GM21390 (cell line): ENCODE results near the gene RERE.
"Not testable (repeated sequence)": the region's sequence is repeated elsewhere in the genome, so short reads cannot be mapped to it uniquely, and the experiment has no call there.

Experiments used
- ATAC-seq: cut with Tn5 transposase; IDR thresholded peaks from one replicate; pipeline ENCODE4 v1.9.1; 2021; ENCODE audit not compliant: unreplicated experiment

RERE gene

DNA sequence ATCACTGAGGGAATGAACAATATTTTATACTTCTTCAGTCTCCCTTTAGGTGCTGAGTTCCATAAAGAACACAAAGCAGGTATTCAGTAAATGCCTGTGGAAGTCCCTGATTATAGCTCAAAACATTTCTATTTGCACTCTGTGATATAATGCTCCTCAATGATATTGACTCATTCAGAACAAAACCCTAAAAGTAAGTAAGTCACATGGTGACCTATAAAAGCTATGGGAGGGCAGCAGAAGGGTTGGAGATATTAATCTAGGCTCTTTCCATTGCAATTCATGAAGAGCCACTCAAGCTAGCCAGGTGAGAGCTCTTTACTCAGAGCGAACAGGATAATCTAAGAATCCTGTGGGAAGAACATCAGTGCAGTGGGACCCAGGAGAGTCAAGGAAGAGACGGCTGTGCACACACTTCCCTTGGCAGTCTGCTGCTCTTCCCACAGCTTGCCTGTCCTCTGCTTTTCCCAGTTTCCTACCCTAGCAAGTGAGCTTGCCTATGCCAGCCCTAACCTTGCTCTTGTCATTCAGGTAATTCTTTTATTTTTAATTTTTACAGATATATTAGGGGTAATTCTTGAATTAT, 197.4 kb downstream of the RERE start:
- ATAC-seq = not testable (repeated sequence)

DNA sequence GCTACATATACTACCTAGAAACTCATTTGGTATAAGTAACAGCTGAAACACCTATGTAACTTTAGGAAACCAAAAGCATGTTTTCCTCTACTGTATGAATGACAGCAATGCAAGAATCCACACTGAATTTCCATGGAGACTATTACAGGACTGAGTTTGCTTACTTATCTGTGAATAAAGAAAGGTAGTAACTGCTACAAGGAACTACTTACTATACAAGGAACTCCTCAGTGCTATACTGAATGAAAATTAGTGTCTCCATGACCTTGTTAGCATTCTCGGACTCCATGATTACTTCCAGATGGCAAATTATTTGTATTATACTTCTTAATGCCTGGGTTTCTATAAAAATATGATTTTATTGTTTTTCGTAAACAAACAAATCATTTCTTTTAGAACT, 198.0 kb downstream of the RERE start:
- ATAC-seq = not testable (repeated sequence)

DNA sequence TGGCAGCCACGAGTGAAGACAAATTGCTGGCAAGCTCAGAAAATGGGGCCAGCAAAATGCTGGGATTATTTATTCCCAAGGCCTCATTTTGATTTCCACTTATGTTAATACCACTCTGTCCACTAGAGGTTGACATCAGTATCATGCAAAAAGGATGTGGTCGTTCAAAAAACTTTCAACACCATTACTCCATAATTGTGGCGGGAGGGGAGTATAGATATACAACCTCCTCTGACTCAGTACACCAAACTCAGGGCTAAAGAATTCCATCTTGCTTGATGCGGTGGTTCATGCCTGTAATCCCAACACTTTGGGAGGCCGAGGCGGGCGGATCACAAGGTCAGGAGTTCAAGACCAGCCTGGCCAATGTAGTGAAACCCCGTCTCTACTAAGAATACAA, 200.6 kb downstream of the RERE start:
- ATAC-seq = not testable (repeated sequence)

DNA sequence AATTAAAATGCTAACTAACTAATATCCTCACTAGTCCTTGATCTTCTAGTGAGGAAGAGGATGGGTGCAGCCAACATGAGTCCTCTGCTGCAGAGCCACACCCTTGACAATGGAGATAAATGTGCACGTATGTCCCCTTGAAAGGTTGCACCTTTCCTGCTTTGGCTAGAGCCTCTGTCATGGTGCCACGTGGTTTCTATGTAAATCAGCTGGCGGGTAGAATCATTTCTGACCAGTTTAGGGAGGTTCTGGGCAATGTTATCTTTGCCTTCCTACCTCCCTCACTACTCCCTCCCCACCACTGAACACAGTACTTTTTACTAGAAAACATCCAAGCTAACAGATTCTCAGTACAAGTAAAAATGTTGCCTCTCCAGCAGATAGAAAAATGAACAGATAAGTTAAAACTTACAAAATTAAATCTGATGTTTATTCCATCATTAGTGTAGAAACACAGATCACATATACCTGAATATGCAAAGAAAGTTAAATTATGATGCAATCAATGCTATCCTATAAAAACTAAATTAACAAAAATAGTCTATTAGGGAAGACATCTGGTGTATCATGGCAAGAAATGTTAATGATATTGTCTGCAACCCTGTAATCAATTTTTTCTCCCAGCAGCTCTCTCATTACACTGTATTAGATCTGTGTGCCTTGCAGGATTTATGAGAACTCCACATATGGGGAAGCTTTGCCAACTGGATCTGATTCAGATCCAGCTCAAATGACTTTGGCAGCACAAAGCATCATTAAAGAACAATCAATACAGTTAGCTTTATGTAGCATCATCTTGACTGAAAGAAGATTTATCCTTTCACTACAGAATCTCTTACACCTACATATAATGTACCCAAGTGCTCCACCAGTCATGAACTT, 205.6 kb downstream of the RERE start:
- ATAC-seq = not testable (repeated sequence)

DNA sequence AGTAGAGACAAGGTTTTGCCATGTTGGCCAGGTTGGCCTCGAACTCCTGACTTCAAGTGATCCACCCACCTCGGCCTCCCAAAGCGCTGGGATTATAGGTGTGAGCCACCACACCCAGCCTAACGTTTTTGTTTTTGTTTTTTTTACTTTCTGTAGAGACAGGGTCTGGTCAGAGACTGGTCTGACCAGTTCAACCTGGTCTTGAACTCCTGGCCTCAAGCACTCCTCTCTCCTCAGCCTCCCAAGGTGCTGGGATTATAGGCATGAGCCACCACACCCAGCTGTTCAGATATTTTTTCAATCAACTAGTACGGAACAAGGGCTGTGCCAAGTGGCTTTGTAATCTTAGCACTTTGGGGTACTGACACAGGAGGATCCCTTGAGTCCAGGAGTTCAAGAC, 209.5 kb downstream of the RERE start:
- no peak for ATAC-seq

DNA sequence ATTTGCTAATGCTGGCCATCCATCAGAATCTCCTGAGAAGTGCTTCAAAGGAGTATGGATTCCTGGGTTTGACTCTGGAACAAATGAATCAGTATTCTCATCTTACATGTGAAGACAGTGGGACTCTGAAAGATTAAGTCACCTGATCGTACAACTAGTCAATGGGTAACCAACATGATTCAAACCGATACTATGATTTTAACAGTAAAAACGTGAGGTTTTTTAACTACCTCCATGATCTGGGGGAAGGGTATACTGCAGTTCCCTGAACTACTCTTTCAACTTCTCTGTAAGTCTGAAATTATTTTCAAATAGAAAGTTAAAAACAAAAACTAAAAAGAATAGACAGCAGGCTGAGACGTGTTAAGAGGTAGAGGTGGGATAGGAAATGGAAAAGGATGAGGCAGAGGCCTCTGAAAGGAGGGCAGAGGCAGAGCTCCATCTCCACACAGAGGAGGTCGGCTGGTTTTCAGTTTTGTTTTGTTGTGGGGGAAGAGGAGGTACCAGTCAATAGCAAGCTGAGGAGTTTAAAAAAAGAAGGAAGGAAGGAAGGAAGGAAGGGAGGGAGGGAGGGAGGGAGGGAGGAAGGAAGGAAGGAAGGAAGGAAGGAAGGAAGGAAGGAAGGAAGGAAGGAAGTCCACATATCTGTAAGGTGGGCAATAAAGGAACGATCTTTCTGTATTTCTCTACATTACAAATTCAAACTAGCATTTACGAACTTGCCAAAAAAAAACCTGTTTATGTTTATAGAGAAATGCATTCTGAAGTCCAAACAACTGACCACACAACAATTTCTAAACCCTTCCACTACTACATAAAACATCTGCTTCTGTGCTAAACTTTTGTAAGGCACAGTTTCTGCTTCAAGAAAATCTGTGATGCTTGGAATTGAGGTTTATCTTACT, 213.1 kb downstream of the RERE start:
- peak; percentile 89 for ATAC-seq

DNA sequence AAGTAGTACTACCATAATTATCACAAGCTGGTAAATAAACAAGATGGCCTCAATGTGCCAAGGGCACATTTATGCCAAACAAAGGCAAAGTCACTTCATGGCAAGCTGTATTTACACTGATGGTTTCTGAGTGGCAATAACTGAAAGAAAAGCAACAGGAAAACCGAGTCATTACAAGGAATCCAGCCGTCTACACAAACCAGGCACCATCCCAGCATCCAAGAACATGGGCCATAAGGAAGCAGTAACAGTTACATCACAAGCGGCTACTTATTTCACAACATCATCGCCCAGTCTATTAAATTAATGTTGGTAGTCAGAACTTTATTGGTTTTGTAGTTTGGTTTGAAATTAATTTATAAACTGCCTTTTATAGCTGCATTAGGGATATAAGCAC, 214.2 kb downstream of the RERE start:
- no peak for ATAC-seq

DNA sequence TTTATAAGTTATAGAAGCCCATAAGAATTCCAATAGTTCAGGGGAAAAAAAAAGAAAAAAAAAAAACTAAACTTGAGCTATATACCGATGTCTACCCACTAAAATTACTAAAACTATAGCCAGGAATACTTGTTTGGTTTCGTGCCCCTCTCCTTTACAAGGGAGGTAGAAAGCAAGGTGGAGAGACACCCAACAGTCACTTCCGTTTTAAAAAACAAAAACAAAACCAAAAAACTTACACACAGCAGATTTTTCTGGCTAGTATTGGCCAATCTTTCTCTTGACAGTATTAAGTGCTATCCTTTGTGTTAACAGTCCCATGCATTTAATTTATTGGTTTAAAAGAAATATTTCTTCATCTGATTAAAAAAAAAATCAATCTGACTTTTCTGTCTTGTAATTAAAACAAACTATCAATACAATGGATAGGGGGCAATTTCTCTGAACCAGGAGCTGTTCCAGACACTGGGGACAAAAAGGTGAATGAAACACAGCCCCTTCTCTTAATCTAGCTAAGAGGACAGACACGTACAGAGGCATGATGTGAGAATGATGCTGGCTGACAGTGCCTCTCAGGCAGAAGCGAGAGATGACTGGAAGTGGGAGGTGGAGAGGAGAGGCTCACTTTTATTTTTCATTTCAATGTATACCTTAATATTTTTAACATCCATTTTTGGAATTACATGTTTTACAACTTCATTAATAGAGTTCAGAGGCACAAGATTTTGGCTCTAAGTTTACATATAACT, 214.8 kb downstream of the RERE start:
- ATAC-seq = no peak

DNA sequence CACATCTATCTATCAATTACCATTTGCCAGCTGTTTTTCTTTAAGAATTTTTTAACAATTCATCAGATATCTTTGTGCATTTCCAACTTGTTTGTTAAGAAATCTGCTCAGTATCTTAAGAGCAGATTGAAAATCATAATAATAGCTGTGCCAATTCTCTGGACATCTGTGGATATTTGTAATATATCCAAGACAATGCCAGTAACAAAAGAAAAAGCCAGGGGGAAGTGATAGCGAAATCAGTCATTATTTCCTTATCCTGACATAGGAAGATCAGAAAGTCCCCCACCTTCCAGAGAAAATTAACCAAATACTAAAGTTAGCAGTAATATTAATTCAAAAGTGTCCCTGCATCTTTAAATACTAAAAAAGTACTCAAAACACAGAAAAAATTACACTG, 217.1 kb downstream of the RERE start:
- ATAC-seq = no peak

DNA sequence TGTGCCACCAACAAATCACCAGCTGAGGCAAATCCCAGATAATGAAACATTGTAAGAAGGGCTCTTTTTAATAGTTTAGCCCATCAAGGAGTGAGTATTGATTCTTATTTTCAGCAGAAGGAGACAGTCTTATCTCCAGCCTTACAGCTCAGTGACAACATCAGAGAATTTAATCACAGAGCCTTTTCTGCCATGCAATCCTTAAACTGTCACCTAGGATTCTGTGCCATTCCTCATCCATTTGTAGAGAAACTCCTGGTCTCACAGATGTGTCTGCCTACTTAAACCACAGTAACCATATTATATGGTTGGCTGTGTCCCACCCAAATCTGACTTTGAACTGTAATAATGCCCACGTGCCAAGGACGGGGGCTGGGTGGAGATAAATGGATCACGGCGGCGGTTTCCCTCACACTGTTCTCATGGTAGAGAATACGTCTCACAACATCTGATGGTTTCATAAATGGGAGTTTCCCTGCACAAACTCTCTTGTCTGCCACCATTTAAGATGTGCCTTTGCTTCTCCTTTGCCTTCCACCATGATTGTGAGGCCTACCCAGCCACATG, 217.7 kb downstream of the RERE start:
- ATAC-seq = no peak

DNA sequence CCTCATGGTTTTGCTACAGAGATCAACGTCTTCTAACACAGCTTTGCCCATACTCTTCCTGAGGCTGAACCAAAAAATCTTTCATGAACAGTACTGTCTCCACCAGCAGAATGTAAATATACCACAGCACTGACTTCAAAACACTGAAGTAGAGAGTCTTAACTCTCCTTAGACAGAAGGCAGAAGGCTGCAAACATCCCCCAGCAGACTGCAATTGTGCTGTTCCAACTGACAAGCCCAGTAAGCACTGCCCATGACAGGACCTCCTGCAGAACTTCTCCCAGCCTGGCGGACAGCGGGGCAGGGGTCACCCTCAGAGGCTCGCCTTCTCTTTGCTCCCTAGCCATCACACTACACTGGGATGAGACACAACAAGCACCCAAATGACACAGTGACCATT, 218.7 kb downstream of the RERE start:
- no peak for ATAC-seq

DNA sequence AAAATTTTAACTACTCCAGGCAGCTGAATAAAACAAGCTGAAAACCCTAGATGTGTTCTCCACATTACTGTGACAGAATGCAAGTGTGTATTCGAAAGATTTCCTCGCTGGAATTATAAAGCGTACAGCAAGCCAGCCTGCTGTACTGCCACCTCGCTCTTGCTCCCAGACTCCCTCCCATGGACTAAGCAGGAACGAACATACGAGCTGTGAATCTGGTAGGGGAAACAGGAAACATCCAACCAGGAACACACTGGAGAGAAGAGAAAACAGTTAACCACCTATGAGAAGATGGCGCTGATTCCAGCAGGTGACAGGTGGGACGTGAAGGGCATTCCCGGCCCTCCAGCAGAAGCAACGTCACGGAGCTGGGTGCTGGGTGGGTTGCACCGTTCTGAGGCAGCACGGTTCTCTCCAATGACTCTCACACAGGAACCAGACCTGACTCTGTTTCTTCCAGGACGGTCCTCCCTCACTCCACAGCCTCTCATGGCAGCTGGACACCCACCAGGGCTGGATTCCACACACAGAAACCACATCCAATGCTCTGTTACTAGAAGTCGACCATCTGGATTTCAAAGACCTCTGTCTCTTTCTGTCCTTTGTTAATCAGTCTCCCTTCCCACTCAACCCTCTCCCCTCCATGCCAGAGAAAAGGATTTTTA, 219.2 kb downstream of the RERE start:
- ATAC-seq = no peak

DNA sequence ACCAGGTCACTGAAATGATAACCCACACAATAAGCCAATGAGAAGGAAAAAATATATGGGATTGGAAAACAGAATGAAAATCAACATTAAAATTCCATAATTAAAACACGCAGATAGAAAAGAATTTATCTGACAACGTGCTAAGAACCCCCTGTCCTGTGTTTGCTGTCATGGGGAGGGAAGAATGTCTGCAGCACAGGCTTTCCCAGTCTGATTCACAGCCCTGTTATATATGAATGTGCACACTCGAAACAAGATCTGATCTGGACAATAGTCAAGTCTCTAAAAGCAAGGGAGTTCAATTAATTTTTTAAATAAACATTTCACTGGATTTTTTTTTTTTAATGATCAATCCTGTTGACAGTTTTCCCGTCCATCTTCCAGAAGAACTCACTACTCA, 220.0 kb downstream of the RERE start:
- no peak for ATAC-seq

DNA sequence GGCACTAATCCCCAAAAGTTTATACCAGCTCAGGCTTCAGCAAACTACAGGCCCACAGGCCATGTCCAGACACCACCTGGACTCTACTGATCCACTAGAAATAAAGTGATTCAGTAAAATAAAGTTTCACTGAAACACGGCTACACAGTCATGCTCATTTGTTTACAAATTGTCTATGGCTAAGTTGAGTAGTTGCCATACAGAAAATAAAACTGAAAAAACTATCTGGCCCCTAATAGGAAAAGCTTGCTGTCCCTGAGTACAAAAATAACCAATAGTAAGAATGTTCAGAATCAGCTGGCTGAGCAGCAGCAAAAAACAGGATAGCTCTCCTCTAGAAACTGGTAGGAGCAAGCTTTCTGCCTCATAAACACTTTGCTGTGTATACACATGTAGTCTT, 221.5 kb downstream of the RERE start:
- ATAC-seq = no peak

DNA sequence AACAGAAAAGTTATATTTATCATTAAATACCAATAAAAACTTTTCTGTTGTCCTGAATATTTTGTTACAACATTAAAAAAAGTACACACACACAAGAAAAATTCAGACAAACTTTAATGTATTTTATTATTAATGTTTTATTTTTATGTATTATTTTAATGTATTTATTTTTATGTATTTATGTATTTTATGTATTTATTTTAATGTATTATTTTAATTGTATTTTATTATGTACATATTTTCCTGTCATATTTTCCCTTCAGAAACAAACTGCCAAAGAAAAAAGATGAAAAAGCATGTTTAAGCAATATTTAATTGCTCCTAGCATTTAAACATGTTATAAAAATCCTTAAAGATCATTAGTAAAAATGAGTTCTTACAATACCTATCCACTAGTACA, 222.1 kb downstream of the RERE start:
- no peak for ATAC-seq

DNA sequence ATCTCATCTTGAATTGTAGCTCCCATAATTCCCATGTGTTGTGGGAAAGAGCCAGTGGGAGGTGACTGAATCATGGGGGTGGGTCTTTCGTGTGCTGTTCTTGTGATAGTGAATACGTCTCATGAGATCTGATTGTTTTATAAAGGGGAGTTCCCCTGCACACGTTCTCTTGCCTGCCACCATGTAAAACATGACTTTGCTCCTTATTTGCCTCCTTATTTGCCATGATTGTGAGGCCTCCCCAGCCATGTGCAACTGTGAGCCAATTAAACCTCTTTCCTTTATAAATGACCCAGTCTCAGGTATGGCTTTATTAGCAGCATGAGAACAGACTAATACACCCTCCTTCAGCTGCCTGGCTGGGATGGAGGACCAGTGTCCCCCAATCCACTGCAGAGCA, 224.1 kb downstream of the RERE start:
- ATAC-seq = not testable (repeated sequence)

DNA sequence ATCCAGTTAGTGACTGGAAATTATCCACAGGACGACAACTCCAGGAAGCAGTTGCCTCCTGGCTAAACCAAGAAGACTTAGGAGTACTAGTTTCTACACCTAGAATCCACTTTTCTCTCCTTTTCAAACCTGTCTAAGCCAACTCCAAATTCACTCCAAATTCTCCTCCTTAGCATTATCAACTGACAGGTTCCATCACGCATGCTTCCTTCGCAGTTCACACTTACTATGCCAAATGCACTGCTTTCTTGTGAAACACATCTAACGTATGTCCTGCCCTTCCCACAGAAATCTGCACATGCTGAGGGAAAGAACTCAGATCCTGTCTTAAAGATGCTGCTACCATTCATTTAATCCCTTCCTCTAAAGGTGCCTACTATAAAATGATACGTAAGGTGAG, 225.9 kb downstream of the RERE start:
- no peak for ATAC-seq

DNA sequence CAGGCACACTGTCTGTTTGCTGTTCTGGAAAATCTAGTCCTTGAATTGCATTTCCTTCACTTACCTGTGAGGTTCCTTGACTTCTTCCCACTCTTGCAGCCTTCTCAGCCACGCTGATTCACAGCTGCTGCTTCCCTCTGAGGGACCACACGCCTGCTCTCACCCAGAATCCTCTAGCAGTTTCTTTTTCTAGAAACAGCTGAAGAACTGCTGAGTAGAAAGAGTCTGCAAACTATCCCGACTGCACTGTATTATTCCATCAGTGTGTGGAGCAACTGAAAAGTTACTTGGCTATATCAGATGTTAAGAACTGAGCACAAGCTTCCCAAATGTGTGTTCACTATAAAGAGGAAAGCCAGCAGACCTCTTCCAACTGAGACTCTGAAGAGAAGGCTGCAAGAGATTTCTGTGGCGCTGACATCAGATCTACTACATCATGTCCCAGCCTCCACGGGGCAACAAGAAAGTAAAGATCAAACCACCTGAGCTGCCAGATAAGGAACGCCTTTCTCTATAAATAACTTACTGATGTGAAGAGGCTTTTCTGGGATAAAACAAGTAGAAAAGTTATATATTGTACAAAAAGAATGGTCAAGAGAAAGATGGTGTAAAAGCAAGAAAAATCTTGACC, 226.6 kb downstream of the RERE start:
- ATAC-seq = no peak

DNA sequence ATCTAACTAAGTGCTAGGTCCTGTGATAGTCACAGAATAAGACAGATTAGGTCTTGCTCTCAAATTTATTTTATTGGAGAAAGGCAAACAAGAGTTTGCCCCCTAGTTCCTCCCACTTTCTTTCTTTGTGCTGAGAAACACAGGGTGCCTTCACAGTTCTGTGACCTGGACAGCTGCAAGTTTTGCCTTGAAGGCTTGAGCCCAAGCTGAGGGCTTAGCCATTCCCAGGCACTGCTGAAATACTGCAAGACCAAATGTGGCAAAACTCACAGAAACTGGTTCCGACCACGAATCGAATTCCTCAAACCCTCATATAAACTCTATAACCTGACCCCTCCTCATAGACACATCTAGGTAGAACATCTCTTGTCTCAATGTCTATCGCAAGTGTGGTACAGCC, 227.9 kb downstream of the RERE start:
- ATAC-seq = no peak

DNA sequence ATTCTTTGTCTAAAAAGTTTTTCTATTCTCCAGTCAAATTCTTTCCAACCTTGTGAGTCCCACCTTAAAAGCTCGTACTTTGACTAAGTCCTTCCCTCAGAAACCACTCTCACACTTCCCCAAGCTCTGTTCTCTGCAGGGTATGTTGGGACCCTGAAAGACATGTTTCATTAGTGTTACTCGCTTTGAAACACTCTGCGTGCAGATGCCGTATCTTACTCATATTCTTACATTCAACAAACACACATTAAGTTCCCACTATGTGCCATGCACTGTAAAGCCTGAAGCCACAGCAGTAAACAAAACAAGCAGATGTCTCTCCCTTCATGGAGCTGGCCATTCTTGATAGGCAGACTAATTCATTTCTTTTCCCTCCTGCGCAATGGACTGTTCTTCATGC, 229.7 kb downstream of the RERE start:
- ATAC-seq = no peak
